Skin of body (tissue), 3 donors: ENCODE measurements around the gene CLCN2. TPM values are rescaled to one million over a fixed set of nuclear protein-coding genes. Genes with fewer than 3 reads are reported as not detected.

ENCODE experiments used
- DNase-seq: peaks from one replicate; lab custom pipeline; 2025; lab: John Stamatoyannopoulos, UW
- small RNA-seq: library from RNA; depleted of rRNA; stranded (forward); fragments of <200 nt; gene quantifications from one replicate; pipeline ENCODE3, GENCODE V24; 2014; ENCODE audit warnings: low replicate concordance
- total RNA-seq: library from RNA; depleted of rRNA; stranded (reverse); fragments of >200 nt; gene quantifications from one replicate; pipeline ENCODE4 v1.2.3, GENCODE V29; 2014

The CLCN2 gene
- total RNA-seq, 1 donor from 2014 or later = 5.3 TPM

- peak; percentile 97 for DNase-seq
Measured at GRCh38 chr3:184298759-184299487, 62.5 kb downstream of the CLCN2 start, which contains the start of gene PSMD2. TSS of gene PSMD2 (plus strand) at chr3:184299241. CDS start at chr3:184299267, 26 bp downstream.

- no peak for DNase-seq
Measured at GRCh38 chr3:184296616-184297015, 64.8 kb downstream of the CLCN2 start.

Small RNA genes within 50 kb of the gene (small RNA-seq; reads per million reads assigned to genes)
- 724 reads per million, percentile 98 among the genes with 10 or more reads in this experiment for gene SNORD66

Other genes starting within 250 kb of the CLCN2 start
- 28.7 TPM for gene EIF2B5, start 226.2 kb downstream of the CLCN2 start, total RNA-seq
- gene DVL3, start 206.2 kb downstream of the CLCN2 start, total RNA-seq = 23.9 TPM
- gene AP2M1, start 186.8 kb downstream of the CLCN2 start, total RNA-seq = 135 TPM
- gene ABCF3, start 175.4 kb downstream of the CLCN2 start, total RNA-seq = 46.3 TPM
- 0.10 TPM for gene VWA5B2, start 132.0 kb downstream of the CLCN2 start, total RNA-seq
- 13.8 TPM for gene ALG3, start 112.6 kb downstream of the CLCN2 start, total RNA-seq
- gene EEF1AKMT4, start 111.9 kb downstream of the CLCN2 start, total RNA-seq = 1.7 TPM
- gene CAMK2N2, start 100.1 kb downstream of the CLCN2 start, total RNA-seq = not detected
- gene ECE2, start 85.6 kb downstream of the CLCN2 start, total RNA-seq = not detected
- gene PSMD2, start 62.4 kb downstream of the CLCN2 start, total RNA-seq = 167 TPM
- 191 TPM for gene EIF4G1, start 47.0 kb downstream of the CLCN2 start, total RNA-seq
- gene FAM131A, start 24.0 kb downstream of the CLCN2 start, total RNA-seq = 18.6 TPM
- gene POLR2H, start 105 bp upstream of the CLCN2 start, total RNA-seq = 44.3 TPM
- gene THPO, start 16.6 kb upstream of the CLCN2 start, total RNA-seq = 68.1 TPM
- gene CHRD, start 18.4 kb upstream of the CLCN2 start, total RNA-seq = 31.3 TPM
- gene EPHB3, start 200.2 kb upstream of the CLCN2 start, total RNA-seq = 44.4 TPM